Mesenchymal stem cell (in vitro differentiated cells and primary cell): ENCODE measurements around the gene CEACAM5.

Source experiments
- DNase-seq: peaks from one replicate; pipeline ENCODE4 v3.0.0-alpha.2; 2013
- H2AFZ ChIP-seq: one replicate; pipeline ENCODE4 v1.6.1; 2013; ENCODE audit warnings: low read depth, mild to moderate bottlenecking, control low read depth, inconsistent platforms, low read length, moderate library complexity
- H2AK5ac ChIP-seq: 2 replicates; pipeline ENCODE4 v1.6.1; 2013; ENCODE audit warnings: low read length, moderate library complexity, mild to moderate bottlenecking, inconsistent platforms; ENCODE audit not compliant: severe bottlenecking
- H2BK120ac ChIP-seq: one replicate; pipeline ENCODE4 v1.6.1; 2013; ENCODE audit warnings: low read depth, mild to moderate bottlenecking, inconsistent platforms, low read length, moderate library complexity
- H2BK12ac ChIP-seq, 2 experiments: one replicate each; pipeline ENCODE4 v1.6.1; 2013; ENCODE audit warnings: inconsistent platforms in 2 of 2, low read length in 2 of 2, mild to moderate bottlenecking in 2 of 2, moderate library complexity in 2 of 2, control low read depth in 1 of 2
- H2BK15ac ChIP-seq: one replicate; pipeline ENCODE4 v1.6.1; 2013; ENCODE audit warnings: mild to moderate bottlenecking, low read depth, inconsistent platforms; ENCODE audit not compliant: poor library complexity, severe bottlenecking
- H2BK5ac ChIP-seq: 2 replicates; pipeline ENCODE4 v1.6.1; 2013; ENCODE audit warnings: low read depth, mild to moderate bottlenecking, low read length, control low read depth, inconsistent platforms; ENCODE audit not compliant: poor library complexity, severe bottlenecking
- H3K14ac ChIP-seq, 2 experiments: one replicate each; pipeline ENCODE4 v1.6.1; 2013; ENCODE audit warnings: inconsistent platforms in 2 of 2, low read length in 2 of 2, control low read depth in 1 of 2, mild to moderate bottlenecking in 1 of 2, moderate library complexity in 1 of 2
- H3K18ac ChIP-seq, 2 experiments: one replicate each; pipeline ENCODE4 v1.6.1; 2013; ENCODE audit warnings: inconsistent platforms in 2 of 2, low read length in 2 of 2, control low read depth in 1 of 2, low read depth in 1 of 2, mild to moderate bottlenecking in 1 of 2
- H3K23ac ChIP-seq, 2 experiments: one replicate each; pipeline ENCODE4 v1.6.1; 2013; ENCODE audit warnings: inconsistent platforms in 2 of 2, low read length in 2 of 2, mild to moderate bottlenecking in 2 of 2, moderate library complexity in 2 of 2, control low read depth in 1 of 2
- H3K27ac ChIP-seq: 2 replicates; pipeline ENCODE4 v1.5.1; 2013; ENCODE audit warnings: mild to moderate bottlenecking, moderate library complexity, low read length, control low read depth, inconsistent platforms; ENCODE audit not compliant: poor library complexity, severe bottlenecking
- H3K27me3 ChIP-seq, 2 experiments: 2 replicates each; pipeline versions ENCODE4 v1.6.1 to v1.7.0; 2013; ENCODE audit warnings: low read length in 2 of 2, mild to moderate bottlenecking in 2 of 2, moderate library complexity in 2 of 2, control low read depth in 1 of 2, inconsistent platforms in 1 of 2; ENCODE audit not compliant: control insufficient read depth in 1 of 2, insufficient read depth in 1 of 2
- H3K36me3 ChIP-seq, 2 experiments: 2 replicates each; pipeline versions ENCODE4 v1.6.1 to v1.7.0; 2013; ENCODE audit warnings: low read length in 2 of 2, control low read depth in 1 of 2, inconsistent platforms in 1 of 2, low read depth in 1 of 2, mild to moderate bottlenecking in 1 of 2; ENCODE audit not compliant: insufficient read depth in 2 of 2, control insufficient read depth in 1 of 2
- H3K4ac ChIP-seq, 2 experiments: one replicate each; pipeline ENCODE4 v1.6.1; 2013; ENCODE audit warnings: inconsistent platforms in 2 of 2, low read length in 2 of 2, mild to moderate bottlenecking in 2 of 2, moderate library complexity in 2 of 2, control low read depth in 1 of 2, low read depth in 1 of 2
- H3K4me1 ChIP-seq: 2 replicates; pipeline ENCODE4 v1.6.1; 2013; ENCODE audit warnings: low read depth, low read length, control low read depth; ENCODE audit not compliant: control insufficient read depth, insufficient read depth
- H3K4me2 ChIP-seq: 2 replicates; pipeline ENCODE4 v1.6.1; 2013; ENCODE audit warnings: low read length, mild to moderate bottlenecking, inconsistent platforms; ENCODE audit not compliant: poor library complexity, severe bottlenecking
- H3K4me3 ChIP-seq, 2 experiments: 2 replicates each; pipeline versions ENCODE4 v1.5.1 to v1.7.0; 2013; ENCODE audit warnings: low read length in 2 of 2, mild to moderate bottlenecking in 2 of 2, control low read depth in 1 of 2, low read depth in 1 of 2; ENCODE audit not compliant: insufficient read depth in 1 of 2
- H3K79me1 ChIP-seq: replicated peaks from 2 replicates; pipeline ENCODE4 v1.6.1; 2013; ENCODE audit warnings: mild to moderate bottlenecking, control low read depth, low read length, inconsistent platforms; ENCODE audit not compliant: poor library complexity, severe bottlenecking
- H3K9ac ChIP-seq: 2 replicates; pipeline ENCODE4 v1.7.0; 2013; ENCODE audit warnings: mild to moderate bottlenecking, low read length, moderate library complexity
- H3K9me3 ChIP-seq: 2 replicates; pipeline ENCODE4 v1.7.0; 2013; ENCODE audit warnings: mild to moderate bottlenecking, low read length; ENCODE audit not compliant: control insufficient read depth
- H4K8ac ChIP-seq: one replicate; pipeline ENCODE4 v1.6.1; 2013; ENCODE audit warnings: inconsistent platforms, mild to moderate bottlenecking, low read length, moderate library complexity
- H4K91ac ChIP-seq: one replicate; pipeline ENCODE4 v1.6.1; 2013; ENCODE audit warnings: mild to moderate bottlenecking, low read length, inconsistent platforms
- WGBS: methylation state at CpG from one replicate; pipeline ENCODE4 v1.1.7; 2013; ENCODE audit warnings: mixed read lengths; 5-methylcytosine and 5-hydroxymethylcytosine counted together

CEACAM5 gene

GRCh38 chr19:41718761-41719160, 10.3 kb downstream of the CEACAM5 start:
- Histone ChIP-seq H3K14ac (no peak overlapping the region), H2AK5ac (no peak overlapping the region), H3K79me1 (no peaks in the 10 kb centered on the region), H3K18ac (no peak overlapping the region), H3K4ac (no peak overlapping the region), H2BK5ac (no peak overlapping the region), H2AFZ (no peak overlapping the region), H3K9ac (no peak overlapping the region), H3K4me2 (no peak overlapping the region), H3K4me3 (no peak overlapping the region), H2BK15ac (no peak overlapping the region), H2BK12ac (no peak overlapping the region), H3K4me1 (no peaks in the 10 kb centered on the region), H4K8ac (no peak overlapping the region), H2BK120ac (no peak overlapping the region), H3K36me3 (no peaks in the 10 kb centered on the region), H3K23ac (no peak overlapping the region), H4K91ac (no peak overlapping the region), H3K9me3 (no peaks in the 10 kb centered on the region), H3K27ac (no peak overlapping the region), H3K27me3 (peaks cover 0 to 28% of the 10 kb centered on the region in 2 experiments)
- DNase-seq = no peak
- WGBS = 67% methylated on average over 6 of the region's 6 CpGs

- Histone ChIP-seq H3K4ac (no peak overlapping the region), H4K91ac (no peak overlapping the region), H2BK12ac (no peak overlapping the region), H3K27me3 (peaks cover 0 to 24% of the 10 kb centered on the region in 2 experiments), H3K79me1 (no peaks in the 10 kb centered on the region), H3K9me3 (no peaks in the 10 kb centered on the region), H3K4me1 (no peaks in the 10 kb centered on the region), H3K9ac (no peak overlapping the region), H3K4me2 (no peak overlapping the region), H3K14ac (no peak overlapping the region), H3K18ac (no peak overlapping the region), H3K36me3 (no peaks in the 10 kb centered on the region), H2BK120ac (no peak overlapping the region), H2AFZ (no peak overlapping the region), H2AK5ac (no peak overlapping the region), H4K8ac (no peak overlapping the region), H2BK15ac (no peak overlapping the region), H3K23ac (no peak overlapping the region), H3K4me3 (no peak overlapping the region), H2BK5ac (no peak overlapping the region), H3K27ac (no peak overlapping the region)
- WGBS = 89% methylated on average over 2 of the region's 3 CpGs
- no peak for DNase-seq
These were observed 11.7 kb downstream of the CEACAM5 start for GRCh38 chr19:41720103-41720502.

- Histone ChIP-seq H3K27me3 (peaks cover 0 to 32% of the 10 kb centered on the region in 2 experiments), H3K9me3 (no peaks in the 10 kb centered on the region), H3K36me3 (no peaks in the 10 kb centered on the region), H3K4me3 (no peak overlapping the region), H3K79me1 (no peaks in the 10 kb centered on the region), H4K8ac (no peak overlapping the region), H2BK12ac (no peak overlapping the region), H3K14ac (no peak overlapping the region), H3K9ac (no peak overlapping the region), H2AK5ac (no peak overlapping the region), H3K27ac (no peak overlapping the region), H2BK5ac (no peak overlapping the region), H2AFZ (no peak overlapping the region), H3K23ac (no peak overlapping the region), H3K18ac (no peak overlapping the region), H3K4me1 (no peaks in the 10 kb centered on the region), H4K91ac (no peak overlapping the region), H3K4me2 (no peak overlapping the region), H3K4ac (no peak overlapping the region), H2BK120ac (no peak overlapping the region), H2BK15ac (no peak overlapping the region)
- 55% methylated on average over 5 of the region's 5 CpGs for WGBS
- no peak for DNase-seq
These were observed 18.1 kb downstream of the CEACAM5 start for GRCh38 chr19:41726493-41726892.

- H3K79me1 ChIP-seq = no peaks in the 10 kb centered on the region
- H4K91ac ChIP-seq = no peak overlapping the region
- H3K4ac ChIP-seq = no peak overlapping the region
- no peak overlapping the region for H2BK120ac ChIP-seq
- DNase-seq = no peak
- no peak overlapping the region for H3K18ac ChIP-seq
- WGBS = 62% methylated on average over 3 of the region's 4 CpGs
- no peak overlapping the region for H3K9ac ChIP-seq
- H4K8ac ChIP-seq = no peak overlapping the region
- H3K36me3 ChIP-seq = no peaks in the 10 kb centered on the region
- H2AFZ ChIP-seq = no peak overlapping the region
- H3K27ac ChIP-seq = no peak overlapping the region
- no peaks in the 10 kb centered on the region for H3K4me1 ChIP-seq
- H3K4me2 ChIP-seq = no peak overlapping the region
- no peak overlapping the region for H2BK12ac ChIP-seq
- no peaks in the 10 kb centered on the region for H3K9me3 ChIP-seq
- no peak overlapping the region for H3K14ac ChIP-seq
- H3K4me3 ChIP-seq = no peak overlapping the region
- H2BK15ac ChIP-seq = no peak overlapping the region
- H2BK5ac ChIP-seq = no peak overlapping the region
- H3K23ac ChIP-seq = no peak overlapping the region
- H3K27me3 ChIP-seq = peaks cover 6 to 37% of the 10 kb centered on the region in 2 experiments
- no peak overlapping the region for H2AK5ac ChIP-seq
These were observed 25.7 kb downstream of the CEACAM5 start for GRCh38 chr19:41734156-41734555.
